Measurements from ENCODE around the gene SIRPA.

Gene SIRPA

GRCh38 chr20:1890469-1891262 lies 4.5 kb upstream of the SIRPA start:
- no peak overlapping the region for H3K4me3 ChIP-seq (ENCODE audit: low read depth, low read length)
- TF ChIP-seq CTCF (IDR thresholded peaks at IDR 0.05; ENCODE audit: low read depth, low read length, missing control alignments), result no peak
- no peak for DNase-seq (ENCODE audit: low read depth)
- in situ Hi-C loops (cut with HindIII; ENCODE audit: low sequenced_read_pairs), result no loop called here

GRCh38 chr20:1891263-1892118 lies 3.7 kb upstream of the SIRPA start:
- DNase-seq (ENCODE audit: low read depth), result no peak
- in situ Hi-C loops (cut with HindIII; ENCODE audit: low sequenced_read_pairs), result no loop called here
- no peak for TF ChIP-seq CTCF (IDR thresholded peaks at IDR 0.05; ENCODE audit: low read depth, low read length, missing control alignments)
- H3K4me3 ChIP-seq (ENCODE audit: low read depth, low read length), result no peak overlapping the region

- no peak for DNase-seq (ENCODE audit: low read depth)
- in situ Hi-C loops (cut with HindIII; ENCODE audit: low sequenced_read_pairs), result no loop called here
- TF ChIP-seq CTCF (IDR thresholded peaks at IDR 0.05; ENCODE audit: low read depth, low read length, missing control alignments), result no peak
- H3K4me3 ChIP-seq (ENCODE audit: low read depth, low read length), result no peak overlapping the region
These were observed 3.2 kb upstream of the SIRPA start for GRCh38 chr20:1892119-1892385.

DNA sequence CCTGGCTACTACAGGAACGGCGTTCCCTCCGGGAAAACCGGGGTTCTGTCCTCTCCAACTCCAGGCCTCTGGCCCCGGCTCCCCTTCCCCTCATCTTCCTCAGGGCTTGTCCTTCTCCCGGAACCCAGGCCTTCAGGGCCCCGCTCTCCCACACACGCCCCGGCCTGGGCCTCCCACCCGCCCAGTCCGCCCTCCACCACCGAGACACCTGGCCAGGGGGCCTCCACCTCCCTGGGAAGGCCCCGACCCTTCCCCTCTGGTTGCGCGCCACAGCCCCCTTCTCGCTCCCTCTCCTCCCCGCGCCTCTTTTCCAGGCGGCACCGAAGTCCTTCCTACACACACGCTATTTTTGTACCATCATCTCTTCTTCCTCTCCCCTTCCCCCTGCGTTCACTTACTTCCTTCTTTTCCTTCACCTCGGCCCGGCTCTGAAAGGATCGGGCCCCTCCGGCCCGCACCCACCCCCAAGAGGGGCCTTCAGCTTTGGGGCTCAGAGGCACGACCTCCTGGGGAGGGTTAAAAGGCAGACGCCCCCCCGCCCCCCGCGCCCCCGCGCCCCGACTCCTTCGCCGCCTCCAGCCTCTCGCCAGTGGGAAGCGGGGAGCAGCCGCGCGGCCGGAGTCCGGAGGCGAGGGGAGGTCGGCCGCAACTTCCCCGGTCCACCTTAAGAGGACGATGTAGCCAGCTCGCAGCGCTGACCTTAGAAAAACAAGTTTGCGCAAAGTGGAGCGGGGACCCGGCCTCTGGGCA lies 1.3 kb upstream of the SIRPA start:
- TF ChIP-seq CTCF (IDR thresholded peaks at IDR 0.05; ENCODE audit: low read depth, low read length, missing control alignments), result no peak
- no peak for DNase-seq (ENCODE audit: low read depth)
- H3K4me3 ChIP-seq (ENCODE audit: low read depth, low read length), result peak overlapping the region; percentile 69
- in situ Hi-C loops (cut with HindIII; ENCODE audit: low sequenced_read_pairs), result no loop called here

DNA sequence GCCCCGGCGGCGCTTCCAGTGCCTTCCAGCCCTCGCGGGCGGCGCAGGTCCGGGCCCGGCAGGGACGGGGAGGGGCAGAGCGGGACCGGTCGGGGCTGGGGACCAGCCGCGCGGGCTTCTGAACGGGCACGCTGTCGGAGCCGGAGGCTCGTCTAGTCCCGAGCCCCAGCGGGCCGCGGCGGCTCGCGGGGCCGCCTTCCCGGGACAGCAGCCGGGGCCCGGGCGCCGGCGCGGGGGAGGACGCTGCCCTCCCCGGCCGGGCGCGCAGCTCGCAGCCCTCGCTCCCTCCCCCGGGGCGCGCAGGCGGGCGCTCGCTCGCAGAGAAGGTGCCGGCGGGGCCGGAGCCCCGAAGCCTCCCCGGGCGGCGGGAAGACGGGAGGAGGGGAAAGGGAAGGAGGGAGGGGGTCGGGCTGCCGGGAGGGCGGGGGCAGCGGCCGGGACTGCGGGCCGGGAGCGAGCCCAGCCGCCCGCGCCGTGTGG lies 696 bp upstream of the SIRPA start:
- H3K4me3 ChIP-seq (ENCODE audit: low read depth, low read length), result peak overlapping the region; percentile 69
- DNase-seq (ENCODE audit: low read depth), result peak; percentile 20
- in situ Hi-C loops (cut with HindIII; ENCODE audit: low sequenced_read_pairs), result no loop called here
- TF ChIP-seq CTCF (IDR thresholded peaks at IDR 0.05; ENCODE audit: low read depth, low read length, missing control alignments), result no peak

Data from astrocyte of the cerebellum (primary cell).